Tibial nerve (tissue), 4 donors: ENCODE measurements around the gene CUX1. TPM values are rescaled to one million over a fixed set of nuclear protein-coding genes. Genes with fewer than 3 reads are reported as not detected.

Experiments used
- DNase-seq, 2 donors: peaks; one replicate each; pipeline ENCODE4 v3.0.0-alpha.2; 2019; ENCODE audit warnings: low spot score in 2 of 2
- H3K27ac ChIP-seq, 4 donors: fragments of 200-600 bp; sonication (generic) in 3 of 4; one replicate each; pipeline ENCODE4 v1.5.1; 2017 to 2019; ENCODE audit warnings: mild to moderate bottlenecking in 1 of 4
- H3K27me3 ChIP-seq, 2 donors: fragments of 200-600 bp; sonication (generic) in 1 of 2; one replicate each; pipeline versions ENCODE4 v1.5.1 to v1.6.0; 2017 to 2019
- H3K36me3 ChIP-seq, 3 donors: fragments of 200-600 bp; sonication (generic); one replicate each; pipeline ENCODE4 v1.5.1; 2018 to 2019
- H3K4me1 ChIP-seq, 4 donors: fragments of 200-600 bp; sonication (generic) in 3 of 4; one replicate each; pipeline ENCODE4 v1.5.1; 2017 to 2019
- H3K4me3 ChIP-seq, 4 donors: fragments of 200-600 bp; sonication (generic) in 3 of 4; one replicate each; pipeline ENCODE4 v1.5.1; 2017 to 2019; ENCODE audit warnings: mild to moderate bottlenecking in 1 of 4, moderate library complexity in 1 of 4
- H3K9me3 ChIP-seq, 4 donors: fragments of 200-600 bp; sonication (generic) in 3 of 4; one replicate each; pipeline ENCODE4 v1.5.1; 2017 to 2019
- CTCF ChIP-seq, 5 experiments: fragments of 200-600 bp in 3 of 5; fragments of 450-650 bp in 2 of 5; sonication (generic) in 3 of 5; IDR thresholded peaks; one replicate each; pipeline ENCODE4 v1.5.1; 2016 to 2019; ENCODE audit warnings: antibody characterized with exemption in 5 of 5, mild to moderate bottlenecking in 3 of 5, moderate library complexity in 2 of 5
- EP300 ChIP-seq, 2 donors: sonication (generic); formaldehyde crosslinking; IDR thresholded peaks; one replicate each; pipeline ENCODE4 v1.6.1; 2017; ENCODE audit warnings: antibody characterized with exemption in 2 of 2, mild to moderate bottlenecking in 1 of 2
- POLR2A ChIP-seq, 2 donors: fragments of 450-650 bp; IDR thresholded peaks; one replicate each; pipeline ENCODE4 v1.6.1; 2017; ENCODE audit warnings: antibody characterized with exemption in 2 of 2, mild to moderate bottlenecking in 2 of 2, moderate library complexity in 2 of 2
- WGBS, 2 donors: methylation state at CpG; one replicate each; pipeline ENCODE4 v1.1.5; 2018; 5-methylcytosine and 5-hydroxymethylcytosine counted together
- total RNA-seq, 4 donors: library from RNA; depleted of rRNA; stranded (reverse); fragments of >200 nt; gene quantifications; one replicate each; pipeline ENCODE4 v1.1.0, GENCODE V29; 2016

CUX1 gene
- total RNA-seq, 4 donors from 2014 or later, result 74.5 to 104 (median 84.3) TPM

- DNase-seq, result no peak
- 77 to 80% methylated on average over 12 of the region's 12 CpGs for WGBS, 2 donors
- H3K27ac ChIP-seq, result no peak overlapping the region
Observed at GRCh38 chr7:101957744-101958525, 140.5 kb downstream of the CUX1 start.

GRCh38 chr7:101959342-101959741 lies 141.9 kb downstream of the CUX1 start:
- Histone ChIP-seq H3K27ac (no peak overlapping the region), H3K27me3 (no peaks in the 10 kb centered on the region), H3K36me3 (peaks cover 0 to 6% (median 0%) of the 10 kb centered on the region in 3 donors), H3K4me3 (no peak overlapping the region), H3K9me3 (no peaks in the 10 kb centered on the region), H3K4me1 (no peaks in the 10 kb centered on the region)
- no peak for DNase-seq
- WGBS, 2 donors, result 88 to 93% methylated on average over 9 of the region's 9 CpGs
- TF ChIP-seq EP300 (IDR thresholded peaks at IDR 0.05), result no peak
- TF ChIP-seq POLR2A (IDR thresholded peaks at IDR 0.05), result no peak
- no peak for TF ChIP-seq CTCF (IDR thresholded peaks at IDR 0.05)

More at GRCh38 chr7:101957744-101958525, 140.5 kb downstream of the CUX1 start:
- Histone ChIP-seq H3K4me1 (peaks cover 0 to 12% (median 4%) of the 10 kb centered on the region in 4 donors), H3K4me3 (no peak overlapping the region), H3K9me3 (no peaks in the 10 kb centered on the region), H3K27me3 (no peaks in the 10 kb centered on the region), H3K36me3 (peaks cover 0 to 6% (median 0%) of the 10 kb centered on the region in 3 donors)
- no peak for TF ChIP-seq EP300 (IDR thresholded peaks at IDR 0.05)
- TF ChIP-seq CTCF (IDR thresholded peaks at IDR 0.05), result no peak
- no peak for TF ChIP-seq POLR2A (IDR thresholded peaks at IDR 0.05)

GRCh38 chr7:101959829-101960228 lies 142.4 kb downstream of the CUX1 start:
- no peak for DNase-seq
- no peaks in the 10 kb centered on the region for H3K27me3 ChIP-seq
- H3K27ac ChIP-seq, result no peak overlapping the region
- TF ChIP-seq EP300 (IDR thresholded peaks at IDR 0.05) (no peak), CTCF (IDR thresholded peaks at IDR 0.05) (no peak), POLR2A (IDR thresholded peaks at IDR 0.05) (no peak)
- H3K9me3 ChIP-seq, result no peaks in the 10 kb centered on the region
- H3K4me1 ChIP-seq, result no peaks in the 10 kb centered on the region
- no peak overlapping the region for H3K4me3 ChIP-seq
- WGBS, 2 donors, result 96% methylated on average over 17 of the region's 17 CpGs
- peaks cover 0 to 6% (median 0%) of the 10 kb centered on the region in 3 donors for H3K36me3 ChIP-seq

- WGBS, 2 donors, result 92 to 97% methylated on average over 4 of the region's 4 CpGs
- peaks cover 0 to 6% (median 0%) of the 10 kb centered on the region in 3 donors for H3K36me3 ChIP-seq
- H3K4me1 ChIP-seq, result no peaks in the 10 kb centered on the region
- no peak overlapping the region for H3K27ac ChIP-seq
- H3K9me3 ChIP-seq, result no peaks in the 10 kb centered on the region
- H3K27me3 ChIP-seq, result no peaks in the 10 kb centered on the region
- H3K4me3 ChIP-seq, result no peak overlapping the region
- DNase-seq, result no peak
- TF ChIP-seq CTCF (IDR thresholded peaks at IDR 0.05) (no peak), EP300 (IDR thresholded peaks at IDR 0.05) (no peak), POLR2A (IDR thresholded peaks at IDR 0.05) (no peak)
Observed at GRCh38 chr7:101960323-101960722, 142.9 kb downstream of the CUX1 start.

- H3K4me1 ChIP-seq, result no peaks in the 10 kb centered on the region
- H3K27ac ChIP-seq, result no peak overlapping the region
- 76 to 78% methylated on average over 9 of the region's 9 CpGs for WGBS, 2 donors
Observed at GRCh38 chr7:101960985-101961708, 143.7 kb downstream of the CUX1 start.

More at GRCh38 chr7:101960985-101961708, 143.7 kb downstream of the CUX1 start:
- no peaks in the 10 kb centered on the region for H3K27me3 ChIP-seq
- H3K9me3 ChIP-seq, result no peaks in the 10 kb centered on the region
- DNase-seq, result no peak
- TF ChIP-seq POLR2A (IDR thresholded peaks at IDR 0.05), result no peak
- TF ChIP-seq CTCF (IDR thresholded peaks at IDR 0.05), result no peak
- TF ChIP-seq EP300 (IDR thresholded peaks at IDR 0.05), result no peak
- H3K4me3 ChIP-seq, result no peak overlapping the region
- H3K36me3 ChIP-seq, result peaks cover 0 to 6% (median 0%) of the 10 kb centered on the region in 3 donors
